HepG2 (cell line): ENCODE data around the gene ELP1. TPM values are rescaled to one million over a fixed set of nuclear protein-coding genes. Genes with fewer than 3 reads are reported as not detected.

Experiments
- AGO2 ChIP-seq: fragments of 200-400 bp; formaldehyde crosslinking; optimal IDR thresholded peaks from 2 replicates; pipeline ENCODE3; 2017; ENCODE audit warnings: mild to moderate bottlenecking, low read depth, low read length, moderate library complexity
- E2F1 ChIP-seq: sonication (generic); formaldehyde crosslinking; IDR thresholded peaks from 2 replicates; pipeline ENCODE4 v1.5.0; 2020; ENCODE audit warnings: missing genetic modification reagents
- GABPB1 ChIP-seq: IDR thresholded peaks from 2 replicates; pipeline ENCODE4 v1.6.1; 2016; ENCODE audit warnings: mild to moderate bottlenecking, missing genetic modification reagents, moderate library complexity, missing compliant biosample characterization
- GZF1 ChIP-seq: sonication (generic); formaldehyde crosslinking; IDR thresholded peaks from 2 replicates; pipeline ENCODE4 v1.5.1; 2020; ENCODE audit warnings: mild to moderate bottlenecking, missing genetic modification reagents
- KDM1A ChIP-seq: IDR thresholded peaks from 2 replicates; pipeline ENCODE4 v1.6.1; 2016; ENCODE audit warnings: missing compliant biosample characterization
- NCOR1 ChIP-seq: fragments of 200-600 bp; sonication (generic); IDR thresholded peaks from 2 replicates; pipeline ENCODE4 v1.7.0; 2017; ENCODE audit warnings: antibody characterized with exemption, low read length, borderline replicate concordance
- POLR2AphosphoS2 ChIP-seq: IDR thresholded peaks from 2 replicates; pipeline ENCODE4 v1.6.1; 2011; ENCODE audit warnings: low read depth, low read length, improper control_type of control experiment
- POLR2AphosphoS5 ChIP-seq: IDR thresholded peaks from 2 replicates; pipeline ENCODE4 v1.6.1; 2012; ENCODE audit warnings: low read depth, low read length
- RAD51 ChIP-seq: fragments of 450-650 bp; IDR thresholded peaks from 2 replicates; pipeline ENCODE4 v1.6.1; 2016; ENCODE audit warnings: borderline replicate concordance
- SMAD3 ChIP-seq: sonication (generic); formaldehyde crosslinking; IDR thresholded peaks from 2 replicates; pipeline ENCODE4 v1.4.0; 2020; ENCODE audit warnings: missing genetic modification reagents
- SSRP1 ChIP-seq: IDR thresholded peaks from 2 replicates; pipeline ENCODE4 v1.6.1; 2016; ENCODE audit warnings: control low read depth
- TCF7L2 ChIP-seq: IDR thresholded peaks from 2 replicates; pipeline ENCODE4 v1.6.1; 2011; ENCODE audit warnings: mild to moderate bottlenecking, low read depth, low read length, moderate library complexity
- XRCC5 ChIP-seq: fragments of 200-400 bp; formaldehyde crosslinking; optimal IDR thresholded peaks from 2 replicates; pipeline ENCODE3; 2017; ENCODE audit warnings: mild to moderate bottlenecking, low read length
- ZBTB46 ChIP-seq: sonication (generic); formaldehyde crosslinking; IDR thresholded peaks from 2 replicates; pipeline ENCODE4 v1.4.0; 2020; ENCODE audit warnings: mild to moderate bottlenecking, missing genetic modification reagents, borderline replicate concordance
- ZNF580 ChIP-seq: IDR thresholded peaks from 2 replicates; pipeline ENCODE4 v1.6.1; 2016; ENCODE audit warnings: low read depth, borderline replicate concordance
- polyA plus RNA-seq, 8 experiments: library from polyadenylated mRNA; depleted of rRNA in 3 of 8; stranded (reverse) in 7 of 8; unstranded in 1 of 8; fragments of >200 nt; fragmentation: Illumina TruSeq in 4 of 8; extraction: Trizol in 4 of 8; gene quantifications; 2 replicates each; pipeline versions ENCODE4 v1.2.1 to v1.2.3, GENCODE V29; 2011 to 2016; ENCODE audit warnings: low read depth in 4 of 8, missing spikeins in 1 of 8, mixed read lengths in 1 of 8; ENCODE audit not compliant: insufficient read depth in 1 of 8
- total RNA-seq, 5 experiments: library from RNA; depleted of rRNA; stranded (reverse); fragments of >200 nt; fragmentation: Illumina TruSeq; extraction: Trizol; gene quantifications; 2 replicates each; pipeline ENCODE4 v1.2.3, GENCODE V29; 2016; ENCODE audit warnings: low read depth in 1 of 5
- TF ChIP-seq, protein P1 (sequence below): sonication (generic); formaldehyde crosslinking; IDR thresholded peaks from 2 replicates; pipeline ENCODE4 v1.4.0; 2020; ENCODE audit warnings: missing genetic modification reagents
- TF ChIP-seq, protein P2 (sequence below): sonication (generic); formaldehyde crosslinking; IDR thresholded peaks from 2 replicates; pipeline ENCODE4 v1.4.0; 2020; ENCODE audit warnings: missing genetic modification reagents

The ELP1 gene
- total and polyA plus RNA-seq, 2 of the 13 experiments (the other 11 are each of a cell fraction or from before 2014, with no cell fraction given) = 157 to 275 TPM

GRCh38 chr9:108866001-108866420 is 67.9 kb downstream of the ELP1 start (continued):
- no peak for TF ChIP-seq ZBTB46 (CRISPR knock-in tag)
- no peak for TF ChIP-seq SMAD3 (CRISPR knock-in tag)
- TF ChIP-seq GABPB1 (CRISPR knock-in tag) = no peak
- TF ChIP-seq SSRP1 (CRISPR knock-in tag) = peak; percentile 59; the same call in 1 of the 2 replicates
- TF ChIP-seq XRCC5 = peak; percentile 17
- peak; percentile 52; the same call in 1 of the 2 replicates for TF ChIP-seq POLR2AphosphoS5
- TF ChIP-seq, protein P1, sequence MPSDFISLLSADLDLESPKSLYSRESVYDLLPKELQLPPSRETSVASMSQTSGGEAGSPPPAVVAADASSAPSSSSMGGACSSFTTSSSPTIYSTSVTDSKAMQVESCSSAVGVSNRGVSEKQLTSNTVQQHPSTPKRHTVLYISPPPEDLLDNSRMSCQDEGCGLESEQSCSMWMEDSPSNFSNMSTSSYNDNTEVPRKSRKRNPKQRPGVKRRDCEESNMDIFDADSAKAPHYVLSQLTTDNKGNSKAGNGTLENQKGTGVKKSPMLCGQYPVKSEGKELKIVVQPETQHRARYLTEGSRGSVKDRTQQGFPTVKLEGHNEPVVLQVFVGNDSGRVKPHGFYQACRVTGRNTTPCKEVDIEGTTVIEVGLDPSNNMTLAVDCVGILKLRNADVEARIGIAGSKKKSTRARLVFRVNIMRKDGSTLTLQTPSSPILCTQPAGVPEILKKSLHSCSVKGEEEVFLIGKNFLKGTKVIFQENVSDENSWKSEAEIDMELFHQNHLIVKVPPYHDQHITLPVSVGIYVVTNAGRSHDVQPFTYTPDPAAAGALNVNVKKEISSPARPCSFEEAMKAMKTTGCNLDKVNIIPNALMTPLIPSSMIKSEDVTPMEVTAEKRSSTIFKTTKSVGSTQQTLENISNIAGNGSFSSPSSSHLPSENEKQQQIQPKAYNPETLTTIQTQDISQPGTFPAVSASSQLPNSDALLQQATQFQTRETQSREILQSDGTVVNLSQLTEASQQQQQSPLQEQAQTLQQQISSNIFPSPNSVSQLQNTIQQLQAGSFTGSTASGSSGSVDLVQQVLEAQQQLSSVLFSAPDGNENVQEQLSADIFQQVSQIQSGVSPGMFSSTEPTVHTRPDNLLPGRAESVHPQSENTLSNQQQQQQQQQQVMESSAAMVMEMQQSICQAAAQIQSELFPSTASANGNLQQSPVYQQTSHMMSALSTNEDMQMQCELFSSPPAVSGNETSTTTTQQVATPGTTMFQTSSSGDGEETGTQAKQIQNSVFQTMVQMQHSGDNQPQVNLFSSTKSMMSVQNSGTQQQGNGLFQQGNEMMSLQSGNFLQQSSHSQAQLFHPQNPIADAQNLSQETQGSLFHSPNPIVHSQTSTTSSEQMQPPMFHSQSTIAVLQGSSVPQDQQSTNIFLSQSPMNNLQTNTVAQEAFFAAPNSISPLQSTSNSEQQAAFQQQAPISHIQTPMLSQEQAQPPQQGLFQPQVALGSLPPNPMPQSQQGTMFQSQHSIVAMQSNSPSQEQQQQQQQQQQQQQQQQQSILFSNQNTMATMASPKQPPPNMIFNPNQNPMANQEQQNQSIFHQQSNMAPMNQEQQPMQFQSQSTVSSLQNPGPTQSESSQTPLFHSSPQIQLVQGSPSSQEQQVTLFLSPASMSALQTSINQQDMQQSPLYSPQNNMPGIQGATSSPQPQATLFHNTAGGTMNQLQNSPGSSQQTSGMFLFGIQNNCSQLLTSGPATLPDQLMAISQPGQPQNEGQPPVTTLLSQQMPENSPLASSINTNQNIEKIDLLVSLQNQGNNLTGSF (CRISPR knock-in tag) = no peak
- no peak for TF ChIP-seq GZF1
- no peak for TF ChIP-seq E2F1 (CRISPR knock-in tag)
- TF ChIP-seq KDM1A (CRISPR knock-in tag) = no peak
- TF ChIP-seq AGO2 = peak; percentile 88
- TF ChIP-seq TCF7L2 = no peak
- peak; percentile 82; the same call in 1 of the 2 replicates for TF ChIP-seq POLR2AphosphoS2
- TF ChIP-seq, protein P2, sequence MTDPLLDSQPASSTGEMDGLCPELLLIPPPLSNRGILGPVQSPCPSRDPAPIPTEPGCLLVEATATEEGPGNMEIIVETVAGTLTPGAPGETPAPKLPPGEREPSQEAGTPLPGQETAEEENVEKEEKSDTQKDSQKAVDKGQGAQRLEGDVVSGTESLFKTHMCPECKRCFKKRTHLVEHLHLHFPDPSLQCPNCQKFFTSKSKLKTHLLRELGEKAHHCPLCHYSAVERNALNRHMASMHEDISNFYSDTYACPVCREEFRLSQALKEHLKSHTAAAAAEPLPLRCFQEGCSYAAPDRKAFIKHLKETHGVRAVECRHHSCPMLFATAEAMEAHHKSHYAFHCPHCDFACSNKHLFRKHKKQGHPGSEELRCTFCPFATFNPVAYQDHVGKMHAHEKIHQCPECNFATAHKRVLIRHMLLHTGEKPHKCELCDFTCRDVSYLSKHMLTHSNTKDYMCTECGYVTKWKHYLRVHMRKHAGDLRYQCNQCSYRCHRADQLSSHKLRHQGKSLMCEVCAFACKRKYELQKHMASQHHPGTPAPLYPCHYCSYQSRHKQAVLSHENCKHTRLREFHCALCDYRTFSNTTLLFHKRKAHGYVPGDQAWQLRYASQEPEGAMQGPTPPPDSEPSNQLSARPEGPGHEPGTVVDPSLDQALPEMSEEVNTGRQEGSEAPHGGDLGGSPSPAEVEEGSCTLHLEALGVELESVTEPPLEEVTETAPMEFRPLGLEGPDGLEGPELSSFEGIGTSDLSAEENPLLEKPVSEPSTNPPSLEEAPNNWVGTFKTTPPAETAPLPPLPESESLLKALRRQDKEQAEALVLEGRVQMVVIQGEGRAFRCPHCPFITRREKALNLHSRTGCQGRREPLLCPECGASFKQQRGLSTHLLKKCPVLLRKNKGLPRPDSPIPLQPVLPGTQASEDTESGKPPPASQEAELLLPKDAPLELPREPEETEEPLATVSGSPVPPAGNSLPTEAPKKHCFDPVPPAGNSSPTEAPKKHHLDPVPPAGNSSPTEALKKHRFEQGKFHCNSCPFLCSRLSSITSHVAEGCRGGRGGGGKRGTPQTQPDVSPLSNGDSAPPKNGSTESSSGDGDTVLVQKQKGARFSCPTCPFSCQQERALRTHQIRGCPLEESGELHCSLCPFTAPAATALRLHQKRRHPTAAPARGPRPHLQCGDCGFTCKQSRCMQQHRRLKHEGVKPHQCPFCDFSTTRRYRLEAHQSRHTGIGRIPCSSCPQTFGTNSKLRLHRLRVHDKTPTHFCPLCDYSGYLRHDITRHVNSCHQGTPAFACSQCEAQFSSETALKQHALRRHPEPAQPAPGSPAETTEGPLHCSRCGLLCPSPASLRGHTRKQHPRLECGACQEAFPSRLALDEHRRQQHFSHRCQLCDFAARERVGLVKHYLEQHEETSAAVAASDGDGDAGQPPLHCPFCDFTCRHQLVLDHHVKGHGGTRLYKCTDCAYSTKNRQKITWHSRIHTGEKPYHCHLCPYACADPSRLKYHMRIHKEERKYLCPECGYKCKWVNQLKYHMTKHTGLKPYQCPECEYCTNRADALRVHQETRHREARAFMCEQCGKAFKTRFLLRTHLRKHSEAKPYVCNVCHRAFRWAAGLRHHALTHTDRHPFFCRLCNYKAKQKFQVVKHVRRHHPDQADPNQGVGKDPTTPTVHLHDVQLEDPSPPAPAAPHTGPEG = no peak
- no peak for TF ChIP-seq NCOR1
- TF ChIP-seq ZNF580 = no peak
- TF ChIP-seq RAD51 = no peak
